CD4-positive, alpha-beta T cell treated with Interleukin-2 at 100 ng/mL for 4 hours (primary cell): Measurements from ENCODE around the gene FMNL2.
"Not testable (repeated sequence)": the region's sequence is repeated elsewhere in the genome, so short reads cannot be mapped to it uniquely, and the experiment has no call there.

Source experiments
- DNase-seq: peaks from one replicate; pipeline ENCODE4 v3.0.0-alpha.2; 2020; ENCODE audit warnings: low spot score

Gene FMNL2

DNA sequence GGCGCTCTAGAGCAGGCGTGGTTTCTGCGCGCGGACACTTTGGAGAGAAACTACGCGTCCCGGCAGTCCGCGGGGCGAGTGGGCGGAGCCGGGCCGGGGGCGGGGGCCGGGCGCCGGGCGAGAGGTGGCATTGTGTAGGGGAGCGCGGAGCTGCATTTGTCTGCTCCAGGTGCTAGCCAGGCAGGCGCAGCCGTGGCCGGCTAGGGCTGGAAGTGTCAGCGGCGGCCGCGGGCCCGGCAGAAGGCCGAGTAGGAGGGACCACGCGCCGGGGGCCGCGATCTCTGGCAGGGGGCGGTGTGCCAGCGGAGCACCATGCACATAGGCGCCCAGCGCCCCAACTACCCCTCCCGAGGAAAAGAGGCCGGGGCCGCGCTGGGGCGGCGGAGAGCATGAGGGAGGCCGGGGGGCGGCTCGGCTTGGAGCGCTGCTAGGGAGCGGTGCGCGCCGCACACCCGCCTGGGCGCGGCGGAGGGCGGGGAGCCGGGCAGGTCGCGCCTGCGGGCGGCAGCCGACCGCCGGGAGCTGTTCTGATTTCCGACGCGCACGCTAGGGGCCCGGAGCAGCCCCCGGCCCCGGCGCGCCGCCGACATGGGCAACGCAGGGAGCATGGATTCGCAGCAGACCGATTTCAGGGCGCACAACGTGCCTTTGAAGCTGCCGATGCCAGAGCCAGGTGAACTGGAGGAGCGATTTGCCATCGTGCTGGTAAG, at the start of gene FMNL2:
Gene FMNL2, plus strand, starts transcription at position 159 of the 710 bp plus-strand sequence.
- DNase-seq: no peak

DNA sequence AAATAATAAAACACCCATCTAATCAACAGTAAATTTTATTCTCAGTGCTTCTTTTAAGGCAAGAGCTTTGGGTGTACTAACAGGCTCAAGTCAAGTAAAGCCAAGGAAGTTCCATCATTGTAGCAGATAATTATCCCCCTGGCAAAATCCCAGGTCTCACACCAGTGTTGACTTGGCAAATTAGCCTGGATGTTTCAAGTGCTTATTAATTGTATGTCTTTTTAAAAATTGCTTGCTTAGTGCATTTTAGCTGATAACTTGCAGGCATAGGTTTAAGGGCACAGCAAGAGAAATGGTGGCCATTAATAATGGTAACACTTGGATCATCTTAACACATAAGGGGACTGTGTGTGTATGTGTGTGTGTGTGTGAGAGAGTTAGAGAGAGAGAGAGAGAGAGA, 42.0 kb upstream of the FMNL2 start:
- no peak for DNase-seq

- DNase-seq: no peak
Observed at GRCh38 chr2:152297715-152298114, 37.3 kb upstream of the FMNL2 start.

GRCh38 chr2:152298754-152299153, 36.2 kb upstream of the FMNL2 start:
- DNase-seq: no peak

DNA sequence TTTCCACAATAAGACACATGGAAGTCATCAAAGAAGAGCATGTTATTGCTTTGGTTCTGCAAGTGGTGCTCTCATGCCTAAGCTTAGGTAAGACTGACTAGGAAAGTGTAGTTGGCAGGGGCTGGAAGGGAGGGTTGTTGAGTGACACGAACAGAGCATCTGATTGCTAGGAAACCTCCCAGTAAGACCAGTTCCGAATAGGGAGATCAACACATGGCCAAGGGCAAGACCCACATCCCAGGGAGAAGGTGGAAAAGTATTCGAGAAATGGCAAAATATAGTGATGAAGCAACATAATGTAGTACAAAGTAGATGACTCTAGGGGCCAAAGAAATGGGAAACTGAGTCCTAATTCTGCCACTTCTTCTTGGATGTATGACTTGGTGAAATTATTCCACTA, 33.8 kb upstream of the FMNL2 start:
- DNase-seq: no peak

DNA sequence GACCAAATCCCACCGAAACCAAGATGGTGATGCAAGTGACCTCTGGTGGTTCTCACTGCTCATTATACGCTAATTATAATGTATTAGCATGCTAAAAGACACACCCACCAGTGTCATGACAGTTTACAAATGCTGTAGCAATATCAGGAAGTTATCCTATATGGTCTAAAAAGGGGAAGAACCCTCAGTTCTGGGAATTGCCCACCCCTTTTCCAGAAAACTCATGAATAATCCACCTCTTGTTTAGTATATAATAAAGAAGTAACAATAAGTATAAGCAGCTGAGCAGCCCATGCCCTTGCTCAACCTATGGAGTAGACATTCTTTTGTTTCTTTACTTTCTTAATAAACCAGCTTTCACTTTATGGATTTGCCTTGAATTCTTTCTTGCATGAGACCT, 31.0 kb upstream of the FMNL2 start:
- DNase-seq: no peak

DNA sequence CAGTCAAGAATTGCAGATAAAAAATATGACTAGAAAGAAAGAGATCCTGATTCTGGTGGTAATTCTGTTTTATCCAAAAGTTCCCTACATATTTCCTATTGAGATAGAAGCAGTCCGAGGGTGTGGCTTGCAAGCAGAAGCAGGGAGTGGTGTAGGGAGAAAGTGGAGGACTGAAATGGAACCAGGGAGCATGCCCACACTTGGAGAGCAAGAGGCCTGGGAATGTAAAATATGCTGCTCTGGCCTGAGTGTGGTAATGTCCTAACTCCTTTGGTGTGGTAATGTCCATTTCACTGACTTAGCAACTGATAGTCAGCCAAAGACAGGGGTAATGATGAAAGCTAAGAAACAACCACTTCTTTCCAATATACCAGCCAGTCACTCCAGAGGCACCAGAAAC, 30.1 kb upstream of the FMNL2 start:
- DNase-seq: no peak

GRCh38 chr2:152307863-152308262, 27.1 kb upstream of the FMNL2 start:
- no peak for DNase-seq

- no peak for DNase-seq
Observed at GRCh38 chr2:152309352-152310214, 25.4 kb upstream of the FMNL2 start.

GRCh38 chr2:152319822-152320570, 15.0 kb upstream of the FMNL2 start:
- DNase-seq: no peak

DNA sequence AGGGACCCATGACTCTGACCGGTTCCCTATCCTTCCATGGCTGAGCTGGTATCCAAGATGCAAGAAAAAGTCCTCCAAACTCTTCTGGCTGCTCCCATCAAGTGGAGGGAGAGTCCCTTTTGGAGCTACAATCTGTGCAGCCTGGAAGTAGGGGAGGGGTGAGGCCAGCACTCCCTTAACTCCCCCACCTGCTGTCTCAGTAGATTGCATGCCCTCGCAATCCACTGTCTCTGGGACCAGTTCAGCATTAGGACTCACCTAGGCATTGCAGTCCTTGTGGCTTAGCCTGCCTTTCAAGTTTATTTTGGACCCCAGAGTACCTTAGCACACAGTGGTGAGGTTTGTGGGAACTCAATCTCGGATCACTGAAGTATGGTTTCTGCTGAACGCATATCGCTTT, 14.2 kb upstream of the FMNL2 start:
- DNase-seq: no peak

DNA sequence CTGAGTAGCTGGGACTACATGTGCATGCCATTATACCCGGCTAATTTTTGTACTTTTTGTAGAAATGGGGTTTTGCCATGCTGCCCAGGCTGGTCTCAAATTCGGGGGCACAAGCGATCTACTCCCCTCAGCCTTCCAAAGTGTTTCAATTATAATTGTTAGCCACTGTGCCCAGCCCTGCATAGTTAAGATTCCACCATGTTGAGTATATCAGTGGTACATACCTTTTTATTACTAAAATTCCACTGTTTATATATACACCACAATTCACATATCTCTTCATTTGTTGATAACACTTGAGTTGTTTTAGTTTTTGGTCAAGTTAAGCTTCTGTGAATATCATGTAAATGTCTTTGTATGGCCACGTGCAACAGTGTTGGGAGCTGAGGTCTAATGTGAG, 12.8 kb upstream of the FMNL2 start:
- DNase-seq: no peak

DNA sequence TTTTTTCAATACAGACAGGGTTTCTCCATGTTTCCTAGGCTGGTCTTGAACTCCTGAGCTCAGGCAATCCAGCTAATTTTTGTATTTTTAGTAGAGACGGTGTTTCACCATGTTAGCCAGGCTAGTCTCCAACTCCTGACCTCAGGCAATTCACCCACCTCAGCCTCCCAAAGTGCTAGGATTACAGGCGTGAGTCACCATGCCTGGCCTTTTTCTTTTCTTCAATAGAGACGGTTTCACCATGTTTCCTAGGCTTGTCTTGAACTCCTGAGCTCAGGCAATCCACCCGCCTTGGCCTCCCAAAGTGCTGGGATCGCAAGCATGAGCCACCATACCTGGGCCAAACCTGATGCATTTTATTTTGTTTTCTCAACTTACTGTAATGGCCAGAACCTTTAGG, 9.8 kb upstream of the FMNL2 start:
- DNase-seq: not testable (repeated sequence)

- no peak for DNase-seq
Observed at GRCh38 chr2:152326710-152327109, 8.3 kb upstream of the FMNL2 start.

DNA sequence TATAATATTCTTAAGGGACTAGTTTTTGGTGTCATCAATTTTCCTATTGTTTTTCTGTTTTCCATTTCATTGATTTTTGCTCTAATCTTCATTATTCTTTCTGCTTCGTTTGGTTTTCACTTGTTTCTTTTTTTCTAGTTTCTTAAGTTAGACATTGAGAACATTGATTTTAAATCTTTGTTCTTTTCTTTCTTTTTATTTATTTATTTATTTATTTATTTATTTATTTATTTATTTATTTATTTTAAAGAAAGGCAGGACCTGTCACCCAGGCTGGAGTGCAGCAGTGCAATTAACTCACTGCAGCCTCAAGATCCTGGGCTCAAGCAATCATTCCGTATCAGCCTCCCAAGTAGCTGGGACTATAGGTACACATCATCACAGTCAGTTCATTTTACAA, 7.0 kb upstream of the FMNL2 start:
- no peak for DNase-seq

GRCh38 chr2:152330235-152330866, 4.6 kb upstream of the FMNL2 start:
- DNase-seq: no peak

DNA sequence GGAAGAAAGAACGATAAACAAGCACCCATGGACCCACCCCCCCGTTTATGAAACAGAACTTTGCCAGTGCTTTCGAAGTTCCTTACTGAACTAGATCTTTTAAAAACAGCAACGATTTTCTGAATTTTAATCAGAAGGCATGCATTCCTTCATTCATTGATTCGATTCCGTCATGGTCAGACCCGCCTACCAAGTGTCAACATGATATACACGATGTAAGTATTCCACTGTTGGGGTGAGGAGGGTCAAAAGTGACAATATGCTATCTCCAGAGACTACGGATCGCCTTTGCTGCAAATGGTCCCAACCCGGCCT, 316 bp upstream of the FMNL2 start:
- DNase-seq: no peak

DNA sequence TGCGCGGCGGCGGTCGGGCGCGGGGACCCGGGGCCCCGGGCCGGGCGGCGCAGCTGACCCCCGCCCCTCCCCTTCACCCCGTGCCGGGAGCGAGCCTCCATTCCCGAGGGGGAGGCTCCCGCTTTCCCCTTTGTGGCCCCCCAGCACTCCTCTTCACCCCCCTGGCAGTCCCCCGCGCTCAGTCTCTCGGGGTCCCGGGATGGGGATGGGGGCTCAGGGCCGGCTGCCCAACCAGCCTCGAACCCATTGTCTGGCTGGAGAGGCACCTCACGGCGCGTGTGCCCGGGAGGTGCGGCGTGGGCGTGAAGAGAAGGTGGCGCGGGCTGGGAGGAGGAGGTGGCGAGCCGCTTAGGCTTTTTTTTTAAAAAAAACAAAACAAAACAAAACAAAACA, 748 bp downstream of the FMNL2 start:
- DNase-seq: no peak

DNA sequence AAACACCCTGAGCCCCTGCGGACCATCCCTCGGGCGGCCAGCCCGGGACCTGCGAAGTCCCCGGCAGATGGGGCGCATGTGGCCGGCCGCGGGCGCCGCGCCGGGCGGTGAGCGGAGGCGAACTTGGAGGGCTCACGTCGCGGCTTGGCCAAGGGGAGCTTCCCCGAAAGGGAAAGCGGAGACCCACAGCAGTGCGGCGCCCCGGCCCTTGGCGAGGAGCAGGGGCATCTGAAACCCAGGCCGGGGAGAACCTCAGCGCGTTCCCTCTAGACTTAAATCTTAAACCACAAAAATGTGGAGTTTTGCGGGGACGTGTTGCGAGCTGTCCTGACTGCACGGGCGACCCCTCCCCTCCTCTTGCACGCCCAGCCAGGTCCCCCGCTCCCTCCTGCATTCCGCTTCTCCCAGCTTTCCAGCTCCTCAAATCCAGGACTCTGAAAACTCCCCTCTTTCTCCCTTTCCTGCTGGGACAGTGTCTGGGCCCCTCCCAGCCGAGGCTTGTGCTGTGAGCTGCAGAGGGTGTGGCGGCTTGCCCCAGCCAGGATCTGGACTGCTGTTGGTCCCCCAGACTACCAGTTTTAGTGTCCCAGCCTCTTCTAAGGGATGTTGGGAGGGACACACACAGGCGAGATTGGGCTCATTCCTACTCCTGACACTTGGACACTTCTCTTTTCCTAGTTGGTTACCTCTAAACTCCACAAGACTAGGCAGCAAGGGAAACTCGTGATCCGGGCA, 1.3 kb downstream of the FMNL2 start:
- DNase-seq: no peak

DNA sequence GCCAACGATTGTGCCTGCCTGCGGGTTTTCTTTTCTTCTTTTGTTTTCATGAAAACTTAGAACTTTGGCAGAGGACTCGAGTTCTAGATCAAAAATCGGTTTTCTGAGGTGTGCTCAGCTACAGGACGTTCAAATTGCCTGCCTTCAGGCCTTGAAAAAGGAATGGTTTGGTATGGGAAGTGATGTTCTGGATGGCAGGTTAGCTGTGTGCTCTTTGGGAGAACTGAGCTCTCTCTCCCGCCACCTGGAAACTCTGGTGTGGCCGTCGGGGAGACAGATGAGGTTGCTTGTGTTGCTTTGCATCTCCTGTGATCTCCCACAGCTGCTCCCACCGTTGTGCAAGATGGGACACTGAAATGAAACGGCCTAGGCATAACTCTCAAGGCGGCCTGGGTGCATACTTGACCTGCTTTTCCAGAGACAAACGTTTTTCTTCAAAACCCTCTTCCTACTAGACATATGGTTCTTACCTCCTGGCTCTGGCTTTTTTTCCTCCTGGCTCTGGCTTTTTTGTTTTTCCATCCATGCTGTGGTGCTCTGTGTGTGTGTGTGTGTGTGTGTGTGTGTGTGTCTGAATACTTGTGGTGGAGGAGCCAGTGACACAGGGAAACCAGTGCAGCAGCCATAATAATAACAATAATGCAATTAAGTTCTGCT, 2.0 kb downstream of the FMNL2 start:
- DNase-seq: no peak

DNA sequence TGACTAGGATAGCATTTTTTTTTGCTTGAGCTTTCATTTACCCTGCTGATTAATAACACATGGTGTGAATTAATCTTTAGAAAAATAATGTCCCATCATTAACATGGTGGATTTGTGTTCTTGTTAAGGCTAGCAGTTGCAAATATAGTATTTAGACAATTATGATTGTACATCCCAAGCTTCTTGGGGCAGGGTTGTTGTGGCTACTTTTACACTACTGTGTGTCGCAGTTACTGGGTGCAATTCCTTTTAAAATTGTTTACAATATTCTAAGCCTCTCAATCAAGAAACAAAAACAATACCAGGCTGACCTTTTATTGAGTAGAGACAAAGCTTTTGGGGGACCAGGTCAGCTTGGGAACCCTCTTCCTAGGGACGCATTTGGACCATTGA, 2.5 kb downstream of the FMNL2 start:
- no peak for DNase-seq
